ENCODE data around the gene CHRNA3. TPM values are rescaled to one million over a fixed set of nuclear protein-coding genes. Genes with fewer than 3 reads are reported as not detected.

CHRNA3 gene
- total RNA-seq = not detected

DNA sequence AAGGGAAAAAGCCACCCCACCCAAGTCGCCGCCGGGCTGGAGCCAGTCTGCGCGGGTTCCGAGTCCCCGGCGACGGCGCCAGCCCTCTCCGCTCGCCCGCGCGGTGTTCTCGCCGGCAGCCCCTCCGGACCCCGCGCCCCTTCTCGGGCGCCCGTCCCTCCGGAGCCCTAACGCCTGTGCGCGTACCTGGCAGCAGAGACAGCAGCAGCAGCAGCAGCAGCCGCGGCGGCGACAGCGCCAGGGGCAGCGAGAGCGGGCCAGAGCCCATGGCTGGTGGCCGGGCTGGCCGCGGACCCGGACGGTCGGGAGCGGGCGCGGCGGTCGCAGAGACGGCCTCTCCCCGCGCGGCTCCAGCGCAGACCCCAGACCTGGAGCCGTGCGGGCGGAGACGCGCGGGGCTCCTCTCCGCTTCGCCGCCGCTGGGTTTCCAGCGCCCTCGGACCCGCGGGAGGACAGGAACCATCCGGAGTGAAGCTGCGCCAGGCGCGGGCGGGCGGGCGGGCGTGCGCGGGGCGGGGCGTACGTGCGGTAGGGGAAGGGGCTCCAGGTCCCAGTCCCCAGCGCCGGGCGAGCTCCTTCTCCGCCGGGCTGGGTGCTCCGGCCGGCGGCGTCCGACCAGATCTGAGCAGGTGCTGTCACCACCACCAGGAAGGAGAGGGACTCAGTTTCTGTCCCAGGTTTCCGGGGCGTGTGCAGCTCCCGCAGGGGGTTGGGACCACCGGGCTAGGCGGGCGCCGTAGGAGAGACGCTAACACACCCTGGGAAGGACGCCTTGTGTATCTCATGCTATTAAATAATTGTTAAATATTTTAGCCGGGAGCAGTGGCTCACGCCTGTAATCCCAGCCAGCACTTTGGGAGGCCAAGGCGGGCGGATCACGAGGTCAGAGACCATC, at the start of gene CHRNA3:
Gene CHRNA3 (minus strand): TSS at position 470 of the 895 bp plus-strand sequence. CDS start 202 bp downstream, at position 268.
- Mint-ChIP-seq H3K9me3 (no peaks in the 10 kb centered on the region), H3K4me3 (no peak within 1 kb of the TSS), H3K4me1 (ENCODE audit: low read depth) (peaks cover 10% of the 10 kb centered on the region), H3K36me3 (ENCODE audit: insufficient read depth) (no peaks in the 10 kb centered on the region), H3K27me3 (ENCODE audit: low read depth) (peaks cover 46% of the 10 kb centered on the region)
- no peak for DNase-seq
- peak; percentile 20 to 24 for ATAC-seq

DNA sequence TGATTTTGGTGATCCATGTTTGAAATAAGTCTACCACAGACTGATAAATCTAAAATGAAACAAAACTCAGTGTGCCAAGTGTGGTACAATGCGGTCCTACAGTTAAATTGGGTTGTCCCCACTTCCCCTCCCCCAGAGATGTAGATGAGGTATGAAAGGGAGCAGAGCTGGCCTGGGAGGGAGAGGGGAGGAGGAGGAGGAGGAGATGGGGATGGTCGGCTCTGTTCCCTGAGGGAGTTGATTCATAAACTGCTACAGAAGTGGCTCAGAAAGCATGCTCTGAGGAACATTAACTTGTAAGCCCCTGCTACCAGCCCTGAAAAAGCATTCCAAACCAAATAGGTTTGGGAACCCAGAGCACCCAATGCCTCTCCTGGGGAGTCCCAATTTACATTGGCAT, 48.2 kb upstream of the CHRNA3 start:
- peaks cover 1% of the 10 kb centered on the region for H3K4me1 Mint-ChIP-seq (ENCODE audit: low read depth)
- H3K9me3 Mint-ChIP-seq = no peaks in the 10 kb centered on the region
- ATAC-seq = no peak
- H3K36me3 Mint-ChIP-seq (ENCODE audit: insufficient read depth) = no peaks in the 10 kb centered on the region
- H3K4me3 Mint-ChIP-seq = no peak overlapping the region
- DNase-seq = no peak
- H3K27me3 Mint-ChIP-seq (ENCODE audit: low read depth) = peaks cover 13% of the 10 kb centered on the region

DNA sequence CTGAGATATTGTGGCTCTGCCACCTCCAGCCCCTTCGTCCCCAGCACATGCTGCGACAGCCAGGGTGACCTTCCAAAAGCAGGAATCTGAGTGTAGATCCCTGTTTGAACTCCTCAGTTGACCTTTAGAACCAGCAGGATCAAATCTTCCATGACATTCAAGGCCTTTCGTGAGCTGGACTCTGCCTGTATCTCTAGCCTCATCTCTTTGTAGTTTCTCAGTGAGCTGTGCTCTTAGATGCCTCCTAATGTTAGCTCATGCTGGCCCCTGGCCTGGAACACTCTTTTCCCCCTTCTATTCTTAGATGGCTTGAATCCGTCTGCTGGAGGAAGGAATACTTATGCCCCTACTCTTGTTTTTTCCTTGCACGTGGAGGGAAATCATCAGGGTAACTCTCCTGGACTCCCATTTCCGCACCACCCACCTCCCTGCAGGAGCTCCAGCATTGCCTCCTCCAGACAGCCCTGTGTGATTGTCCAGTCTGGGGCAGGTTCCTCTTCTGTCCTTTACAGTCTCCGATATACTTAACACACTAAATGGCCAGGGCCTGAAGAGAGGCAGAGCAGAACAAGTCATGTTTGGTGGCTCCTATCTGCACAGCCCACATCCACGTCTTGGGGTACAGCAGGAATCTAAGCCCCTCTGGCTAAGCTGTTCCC, 46.9 kb upstream of the CHRNA3 start:
- no peak for ATAC-seq

DNA sequence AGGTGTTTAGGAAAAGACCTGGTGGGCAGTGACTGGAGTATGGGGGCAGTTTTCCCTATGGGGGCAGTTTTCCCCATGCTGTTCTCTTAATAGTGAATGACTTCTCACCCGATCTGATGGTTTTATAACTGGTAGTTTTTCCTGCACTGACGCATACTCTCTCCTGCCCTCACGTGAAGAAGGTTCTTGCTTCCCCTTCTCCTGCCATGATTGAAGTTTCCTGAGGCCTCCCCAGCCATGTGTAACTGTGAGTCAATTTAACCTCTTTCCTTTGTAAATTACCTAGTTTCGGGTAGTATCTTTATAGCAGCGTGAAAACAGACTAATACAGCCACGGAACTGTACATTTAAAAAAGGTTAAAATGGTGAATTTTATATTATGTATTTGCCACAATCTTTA, 45.2 kb upstream of the CHRNA3 start:
- DNase-seq (no peak), ATAC-seq (no peak)
- Mint-ChIP-seq H3K27me3 (ENCODE audit: low read depth) (peaks cover 13% of the 10 kb centered on the region), H3K4me1 (ENCODE audit: low read depth) (peaks cover 1% of the 10 kb centered on the region), H3K4me3 (no peak overlapping the region), H3K36me3 (ENCODE audit: insufficient read depth) (no peaks in the 10 kb centered on the region), H3K9me3 (no peaks in the 10 kb centered on the region)

More for the DNA sequence above, 46.9 kb upstream of the CHRNA3 start:
- H3K4me3 Mint-ChIP-seq = no peak overlapping the region
- H3K36me3 Mint-ChIP-seq (ENCODE audit: insufficient read depth) = no peaks in the 10 kb centered on the region
- DNase-seq = no peak
- no peaks in the 10 kb centered on the region for H3K9me3 Mint-ChIP-seq
- H3K4me1 Mint-ChIP-seq (ENCODE audit: low read depth) = peaks cover 1% of the 10 kb centered on the region
- H3K27me3 Mint-ChIP-seq (ENCODE audit: low read depth) = peaks cover 13% of the 10 kb centered on the region

DNA sequence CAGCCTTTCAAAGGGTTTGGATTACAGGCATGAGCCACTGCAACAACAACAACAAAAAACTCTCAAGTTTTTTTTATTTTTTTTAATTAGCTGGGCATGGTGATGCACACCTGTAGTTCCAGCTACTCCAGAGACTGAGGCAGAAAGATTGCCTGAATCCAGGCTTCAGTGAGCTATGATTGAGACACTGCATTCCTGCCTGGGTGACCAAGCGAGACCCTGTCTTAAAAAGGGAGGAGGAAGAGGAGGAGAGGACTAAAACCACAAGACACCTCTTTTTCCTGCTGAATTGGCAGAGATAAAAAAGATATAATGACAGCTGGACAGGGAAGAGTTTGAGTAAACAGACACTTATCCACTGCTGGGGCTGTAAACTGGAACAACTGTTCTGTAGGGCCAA, 42.9 kb upstream of the CHRNA3 start:
- Mint-ChIP-seq H3K27me3 (ENCODE audit: low read depth) (peaks cover 13% of the 10 kb centered on the region), H3K36me3 (ENCODE audit: insufficient read depth) (no peaks in the 10 kb centered on the region)

DNA sequence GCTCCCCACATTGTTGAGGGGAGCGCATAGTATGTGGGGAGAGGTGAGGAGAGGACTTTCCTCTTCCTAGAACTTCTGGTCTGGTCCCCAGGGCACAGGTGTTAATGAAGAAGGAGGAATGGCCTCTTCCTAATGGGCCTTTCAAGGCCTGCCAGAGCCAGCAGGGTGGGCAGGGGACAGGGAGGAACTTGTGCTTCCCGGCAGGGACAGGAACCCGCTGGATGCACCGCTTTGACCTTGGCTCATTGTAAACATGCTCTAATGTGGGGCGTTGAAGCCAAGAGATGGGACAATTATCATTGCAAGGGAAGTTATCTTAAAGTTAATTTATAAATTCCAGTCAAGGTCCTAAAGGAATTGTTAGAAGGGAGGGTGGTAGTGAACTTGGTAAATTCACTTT, 41.2 kb upstream of the CHRNA3 start:
- no peak overlapping the region for H3K4me3 Mint-ChIP-seq
- H3K4me1 Mint-ChIP-seq (ENCODE audit: low read depth) = peaks cover 1% of the 10 kb centered on the region
- H3K36me3 Mint-ChIP-seq (ENCODE audit: insufficient read depth) = no peaks in the 10 kb centered on the region
- H3K27me3 Mint-ChIP-seq (ENCODE audit: low read depth) = no peaks in the 10 kb centered on the region
- ATAC-seq (no peak), DNase-seq (no peak)
- no peaks in the 10 kb centered on the region for H3K9me3 Mint-ChIP-seq

More for the DNA sequence above, 42.9 kb upstream of the CHRNA3 start:
- Mint-ChIP-seq H3K9me3 (no peaks in the 10 kb centered on the region), H3K4me1 (ENCODE audit: low read depth) (peaks cover 1% of the 10 kb centered on the region), H3K4me3 (no peak overlapping the region)
- DNase-seq (no peak), ATAC-seq (no peak)

DNA sequence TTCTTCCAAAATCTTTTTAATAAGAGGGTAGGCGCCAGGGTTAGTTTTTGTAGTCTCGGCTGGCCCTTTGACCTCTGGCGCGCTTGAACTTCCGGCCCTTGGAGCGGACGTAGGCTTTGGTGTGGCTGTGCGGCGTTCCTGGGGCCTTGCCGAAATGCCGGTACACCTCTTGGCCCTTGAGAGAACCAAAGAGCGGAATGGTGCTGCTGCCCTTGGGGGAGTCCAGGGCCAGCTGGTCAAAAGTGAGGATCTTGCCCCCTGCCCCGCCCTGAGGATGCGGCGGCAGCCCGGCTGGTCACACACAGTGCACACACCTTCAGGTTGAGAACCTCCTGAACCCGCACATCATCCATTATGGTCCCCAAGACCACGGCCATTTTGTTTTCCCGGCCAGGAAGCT, 40.2 kb upstream of the CHRNA3 start:
- H3K4me3 Mint-ChIP-seq = no peak overlapping the region
- H3K4me1 Mint-ChIP-seq (ENCODE audit: low read depth) = peaks cover under 1% of the 10 kb centered on the region
- no peaks in the 10 kb centered on the region for H3K9me3 Mint-ChIP-seq

DNA sequence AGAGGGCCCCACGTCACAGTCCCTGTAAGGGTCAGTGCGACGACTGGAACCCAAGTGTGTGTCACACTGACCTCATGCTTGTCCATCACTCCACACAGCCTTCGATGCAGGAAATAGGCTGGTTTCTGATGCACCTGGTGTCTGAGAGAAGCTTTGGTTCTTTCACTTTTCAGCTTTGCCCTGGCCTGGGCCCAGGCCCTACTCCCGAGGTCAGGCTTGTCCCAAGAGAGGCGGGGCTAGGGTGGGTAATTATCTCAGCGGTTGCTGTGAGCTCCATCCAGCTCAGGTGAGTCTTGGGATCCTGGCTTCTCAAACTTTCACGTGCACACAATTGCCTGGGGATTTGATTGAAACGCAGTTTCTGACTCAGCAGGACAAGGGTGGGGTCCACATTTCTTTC, 39.8 kb upstream of the CHRNA3 start:
- no peaks in the 10 kb centered on the region for H3K27me3 Mint-ChIP-seq (ENCODE audit: low read depth)
- H3K9me3 Mint-ChIP-seq = no peaks in the 10 kb centered on the region
- H3K4me3 Mint-ChIP-seq = no peak overlapping the region
- no peaks in the 10 kb centered on the region for H3K4me1 Mint-ChIP-seq (ENCODE audit: low read depth)
- DNase-seq (no peak), ATAC-seq (no peak)
- no peaks in the 10 kb centered on the region for H3K36me3 Mint-ChIP-seq (ENCODE audit: insufficient read depth)

More for the DNA sequence above, 40.2 kb upstream of the CHRNA3 start:
- ATAC-seq (no peak), DNase-seq (no peak)
- no peaks in the 10 kb centered on the region for H3K36me3 Mint-ChIP-seq (ENCODE audit: insufficient read depth)
- H3K27me3 Mint-ChIP-seq (ENCODE audit: low read depth) = no peaks in the 10 kb centered on the region

DNA sequence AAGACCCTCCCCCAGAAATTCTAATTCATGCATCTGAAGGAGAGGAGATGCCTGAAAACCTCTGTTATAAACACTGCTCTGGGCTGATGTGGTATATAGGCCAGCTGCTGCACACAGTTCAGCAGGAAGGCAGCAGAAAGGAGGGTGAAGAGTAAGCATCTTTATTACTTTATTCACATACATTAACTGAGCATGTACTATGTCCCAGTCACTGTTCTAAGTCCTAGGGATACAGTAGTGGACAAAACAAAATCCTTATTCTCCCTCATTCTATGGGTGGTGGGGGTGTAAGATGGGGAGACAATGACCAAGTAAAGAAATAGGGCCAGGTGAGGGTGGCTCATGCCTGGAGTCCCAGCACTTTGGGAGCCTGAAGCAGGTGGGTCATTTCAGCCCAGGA, 38.0 kb upstream of the CHRNA3 start:
- no peak for DNase-seq
- no peaks in the 10 kb centered on the region for H3K4me1 Mint-ChIP-seq (ENCODE audit: low read depth)
- ATAC-seq = no peak
- no peaks in the 10 kb centered on the region for H3K9me3 Mint-ChIP-seq
- H3K36me3 Mint-ChIP-seq (ENCODE audit: insufficient read depth) = no peaks in the 10 kb centered on the region
- no peak overlapping the region for H3K4me3 Mint-ChIP-seq
- H3K27me3 Mint-ChIP-seq (ENCODE audit: low read depth) = no peaks in the 10 kb centered on the region

DNA sequence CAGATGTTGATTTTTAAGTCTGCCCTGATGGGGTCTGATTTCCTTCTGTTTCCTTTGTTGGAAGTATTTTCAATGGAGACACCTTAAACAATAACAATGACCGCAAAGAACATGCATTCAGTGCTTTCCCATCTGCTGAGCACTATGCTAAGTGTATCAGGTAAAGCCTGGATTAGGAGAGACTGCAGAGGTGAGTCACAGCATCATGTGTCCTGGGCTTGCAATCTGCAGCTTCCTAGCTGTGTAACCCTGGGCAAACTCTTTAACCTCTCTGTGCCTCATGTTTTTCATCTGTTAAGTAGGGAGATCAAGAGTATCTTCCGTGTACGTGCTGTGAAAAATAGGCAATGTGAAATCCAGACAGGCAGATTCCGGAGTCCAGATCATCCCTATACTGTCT, 33.5 kb upstream of the CHRNA3 start:
- no peaks in the 10 kb centered on the region for H3K9me3 Mint-ChIP-seq
- H3K36me3 Mint-ChIP-seq (ENCODE audit: insufficient read depth) = no peaks in the 10 kb centered on the region
- H3K27me3 Mint-ChIP-seq (ENCODE audit: low read depth) = no peaks in the 10 kb centered on the region
- H3K4me3 Mint-ChIP-seq = no peak overlapping the region
- H3K4me1 Mint-ChIP-seq (ENCODE audit: low read depth) = no peaks in the 10 kb centered on the region
- DNase-seq = no peak
- no peak for ATAC-seq

DNA sequence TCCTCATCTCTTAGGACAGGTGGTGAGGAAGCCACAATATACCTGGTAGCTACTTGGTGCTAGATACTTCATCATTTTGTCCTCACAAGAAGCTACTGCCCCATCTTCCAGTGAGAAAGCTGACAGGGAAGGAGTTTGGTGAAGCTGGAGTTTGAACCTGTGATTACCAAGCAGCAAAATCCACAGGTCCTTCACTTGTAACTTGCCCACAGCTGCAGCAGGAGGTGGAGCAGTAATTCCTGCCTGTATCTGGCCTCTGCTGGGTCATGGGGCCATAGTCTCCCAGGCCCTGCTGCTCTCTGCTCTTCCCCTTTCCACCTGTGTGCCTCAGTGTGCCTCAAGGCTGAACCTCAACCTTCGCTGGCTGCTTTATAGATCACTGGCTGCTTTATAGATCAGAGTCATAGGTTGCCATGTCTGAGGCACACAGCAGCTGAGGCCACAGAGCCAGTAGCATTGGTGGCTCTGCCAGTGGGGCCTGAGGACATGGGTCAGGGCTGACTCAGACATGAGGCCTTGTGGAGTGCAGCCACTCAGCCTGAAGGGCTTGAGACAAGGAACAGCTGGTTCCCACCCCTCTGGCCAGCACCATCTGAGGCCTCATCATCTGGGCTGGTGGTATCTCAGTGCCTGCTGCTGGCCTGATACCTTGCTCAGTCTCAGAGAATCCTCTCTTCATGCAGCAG, 31.3 kb upstream of the CHRNA3 start:
- H3K9me3 Mint-ChIP-seq = no peaks in the 10 kb centered on the region
- no peak overlapping the region for H3K4me3 Mint-ChIP-seq
- no peaks in the 10 kb centered on the region for H3K4me1 Mint-ChIP-seq (ENCODE audit: low read depth)
- no peaks in the 10 kb centered on the region for H3K36me3 Mint-ChIP-seq (ENCODE audit: insufficient read depth)
- ATAC-seq (no peak), DNase-seq (no peak)
- no peaks in the 10 kb centered on the region for H3K27me3 Mint-ChIP-seq (ENCODE audit: low read depth)

DNA sequence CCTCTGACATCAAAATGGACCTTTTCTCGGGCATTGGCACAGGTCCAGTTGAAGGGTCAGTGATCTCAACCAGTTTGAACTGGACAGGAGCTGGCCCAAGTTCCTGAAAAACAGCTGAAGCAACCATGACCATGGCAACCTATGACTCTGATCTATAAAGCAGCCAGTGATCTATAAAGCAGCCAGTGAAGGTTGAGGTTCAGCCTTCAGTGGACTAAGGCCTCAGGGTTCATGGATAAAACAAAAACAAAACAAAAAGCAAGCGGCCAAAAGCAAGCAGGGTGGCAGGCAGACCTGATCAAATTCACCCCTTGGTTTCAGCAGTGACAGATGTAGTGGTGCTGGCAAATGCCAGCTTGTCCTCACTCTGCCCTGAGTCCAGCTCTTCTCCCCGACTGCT, 30.2 kb upstream of the CHRNA3 start:
- DNase-seq (no peak), ATAC-seq (no peak)
- Mint-ChIP-seq H3K4me1 (ENCODE audit: low read depth) (no peaks in the 10 kb centered on the region), H3K4me3 (no peak overlapping the region), H3K9me3 (no peaks in the 10 kb centered on the region), H3K36me3 (ENCODE audit: insufficient read depth) (no peaks in the 10 kb centered on the region), H3K27me3 (ENCODE audit: low read depth) (no peaks in the 10 kb centered on the region)

DNA sequence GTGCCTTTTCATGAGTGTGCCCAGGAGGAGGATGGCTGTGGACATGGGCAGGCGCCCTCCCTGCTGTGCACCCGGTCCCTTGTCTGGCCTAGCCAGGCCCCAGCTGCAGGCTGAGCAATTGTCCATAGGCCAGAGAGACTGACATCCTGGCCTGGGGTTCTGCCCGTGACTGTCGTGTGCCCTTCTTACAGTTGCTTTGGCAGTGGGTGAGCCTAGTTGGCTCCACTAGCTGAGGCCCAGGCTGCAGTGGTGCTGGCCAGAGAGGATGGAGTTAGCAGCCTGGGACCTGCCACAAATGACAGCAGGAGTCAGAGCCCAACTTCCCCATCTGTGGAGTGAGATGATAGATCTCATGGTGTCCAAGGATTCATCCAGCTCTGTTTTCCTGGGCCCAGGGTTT, 29.2 kb upstream of the CHRNA3 start:
- ATAC-seq (no peak), DNase-seq (no peak)
- no peaks in the 10 kb centered on the region for H3K27me3 Mint-ChIP-seq (ENCODE audit: low read depth)
- H3K4me3 Mint-ChIP-seq = no peak overlapping the region
- H3K36me3 Mint-ChIP-seq (ENCODE audit: insufficient read depth) = no peaks in the 10 kb centered on the region
- H3K4me1 Mint-ChIP-seq (ENCODE audit: low read depth) = no peaks in the 10 kb centered on the region
- no peaks in the 10 kb centered on the region for H3K9me3 Mint-ChIP-seq

DNA sequence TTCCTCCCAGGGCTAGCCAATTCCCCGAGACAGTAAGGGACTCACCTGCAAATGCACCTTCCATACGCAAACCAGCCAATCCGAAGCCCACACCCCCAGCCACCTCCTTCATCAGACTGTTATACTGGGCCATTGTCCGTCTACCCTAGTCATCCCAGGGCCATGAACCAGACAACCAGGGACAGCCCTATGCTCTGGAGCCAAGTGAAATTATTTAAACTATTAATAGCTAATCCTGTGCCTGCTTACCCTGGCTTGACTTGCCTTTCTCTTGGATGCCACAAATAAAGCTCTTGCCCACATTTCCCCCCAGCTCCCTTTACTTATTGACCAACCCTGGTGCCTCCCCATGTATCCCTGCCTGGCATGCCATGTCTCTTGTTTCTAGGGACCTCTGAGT, 24.2 kb upstream of the CHRNA3 start:
- ATAC-seq = no peak
- no peaks in the 10 kb centered on the region for H3K9me3 Mint-ChIP-seq
- peaks cover 12% of the 10 kb centered on the region for H3K27me3 Mint-ChIP-seq (ENCODE audit: low read depth)
- H3K36me3 Mint-ChIP-seq (ENCODE audit: insufficient read depth) = no peaks in the 10 kb centered on the region
- no peak for DNase-seq
- H3K4me1 Mint-ChIP-seq (ENCODE audit: low read depth) = peaks cover 12% of the 10 kb centered on the region
- no peak overlapping the region for H3K4me3 Mint-ChIP-seq
